LNCAP (cell line): ENCODE data around the gene UBXN2A.

Experiments
- TF ChIP-seq, protein P1 (sequence below): fragments of 450-650 bp; IDR thresholded peaks from 2 replicates; pipeline ENCODE4 v1.5.1; 2017; ENCODE audit warnings: mild to moderate bottlenecking

The UBXN2A gene, protein sequence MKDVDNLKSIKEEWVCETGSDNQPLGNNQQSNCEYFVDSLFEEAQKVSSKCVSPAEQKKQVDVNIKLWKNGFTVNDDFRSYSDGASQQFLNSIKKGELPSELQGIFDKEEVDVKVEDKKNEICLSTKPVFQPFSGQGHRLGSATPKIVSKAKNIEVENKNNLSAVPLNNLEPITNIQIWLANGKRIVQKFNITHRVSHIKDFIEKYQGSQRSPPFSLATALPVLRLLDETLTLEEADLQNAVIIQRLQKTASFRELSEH

DNA sequence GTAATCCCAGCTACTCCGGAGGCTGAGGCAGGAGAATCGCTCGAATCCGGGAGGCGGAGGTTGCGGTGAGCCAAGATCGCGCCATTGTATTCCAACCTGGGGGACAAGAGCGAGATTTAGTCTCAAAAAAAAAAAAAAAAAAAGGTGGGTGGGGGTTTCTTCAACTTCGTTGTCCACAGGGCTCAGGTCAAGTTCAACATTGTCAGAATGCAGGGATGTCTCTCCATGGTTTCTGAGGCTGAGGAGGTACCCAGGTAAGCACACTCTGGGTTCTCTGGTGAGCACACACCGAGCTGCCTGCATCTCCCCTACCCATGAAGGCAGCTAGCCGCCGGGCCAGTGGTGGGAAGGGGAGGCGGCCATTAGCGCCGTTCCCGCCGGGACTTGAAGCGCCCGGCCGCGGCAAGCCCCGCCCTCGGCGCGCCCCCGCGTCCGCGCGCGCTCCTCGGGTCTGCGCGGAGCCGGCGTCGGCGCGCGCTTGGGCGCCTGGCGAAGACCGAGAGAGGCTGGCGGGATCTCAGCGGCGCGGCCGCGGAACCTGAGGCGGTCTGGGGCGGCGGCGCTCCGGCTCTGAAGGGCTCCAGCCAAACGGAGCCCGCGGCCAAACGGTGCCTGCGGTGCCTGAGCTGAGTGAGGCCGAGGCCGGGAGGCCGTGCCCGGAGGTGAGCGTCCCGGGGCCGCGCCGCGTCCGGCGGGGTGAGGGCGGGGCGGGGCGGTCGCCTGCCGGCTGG lies at the start of gene UBXN2A:
Gene UBXN2A (plus strand): TSS at position 477 of the 731 bp plus-strand sequence. CDS start 17,852 bp downstream, outside the sequence.
- TF ChIP-seq, protein P1, sequence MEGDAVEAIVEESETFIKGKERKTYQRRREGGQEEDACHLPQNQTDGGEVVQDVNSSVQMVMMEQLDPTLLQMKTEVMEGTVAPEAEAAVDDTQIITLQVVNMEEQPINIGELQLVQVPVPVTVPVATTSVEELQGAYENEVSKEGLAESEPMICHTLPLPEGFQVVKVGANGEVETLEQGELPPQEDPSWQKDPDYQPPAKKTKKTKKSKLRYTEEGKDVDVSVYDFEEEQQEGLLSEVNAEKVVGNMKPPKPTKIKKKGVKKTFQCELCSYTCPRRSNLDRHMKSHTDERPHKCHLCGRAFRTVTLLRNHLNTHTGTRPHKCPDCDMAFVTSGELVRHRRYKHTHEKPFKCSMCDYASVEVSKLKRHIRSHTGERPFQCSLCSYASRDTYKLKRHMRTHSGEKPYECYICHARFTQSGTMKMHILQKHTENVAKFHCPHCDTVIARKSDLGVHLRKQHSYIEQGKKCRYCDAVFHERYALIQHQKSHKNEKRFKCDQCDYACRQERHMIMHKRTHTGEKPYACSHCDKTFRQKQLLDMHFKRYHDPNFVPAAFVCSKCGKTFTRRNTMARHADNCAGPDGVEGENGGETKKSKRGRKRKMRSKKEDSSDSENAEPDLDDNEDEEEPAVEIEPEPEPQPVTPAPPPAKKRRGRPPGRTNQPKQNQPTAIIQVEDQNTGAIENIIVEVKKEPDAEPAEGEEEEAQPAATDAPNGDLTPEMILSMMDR = no peak

DNA sequence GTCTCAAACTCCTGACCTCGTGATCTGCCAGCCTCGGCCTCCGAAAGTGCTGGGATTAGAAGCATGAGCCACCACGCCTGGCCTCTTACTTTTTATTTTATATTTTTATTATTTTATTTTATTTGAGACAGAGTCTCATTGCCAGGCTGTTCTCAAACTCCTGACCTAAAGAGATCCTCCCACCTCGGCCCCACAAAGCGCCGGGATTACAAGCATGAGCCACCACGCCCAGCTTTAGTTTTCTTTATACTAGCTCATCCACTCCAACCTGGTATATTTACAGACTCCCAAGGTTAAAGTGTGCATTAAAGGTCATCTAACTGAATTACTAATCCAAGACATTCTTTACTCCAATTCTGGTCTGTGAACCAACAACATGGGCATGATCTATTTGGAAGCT lies 40.1 kb upstream of the UBXN2A start:
- TF ChIP-seq, protein P1 = no peak

DNA sequence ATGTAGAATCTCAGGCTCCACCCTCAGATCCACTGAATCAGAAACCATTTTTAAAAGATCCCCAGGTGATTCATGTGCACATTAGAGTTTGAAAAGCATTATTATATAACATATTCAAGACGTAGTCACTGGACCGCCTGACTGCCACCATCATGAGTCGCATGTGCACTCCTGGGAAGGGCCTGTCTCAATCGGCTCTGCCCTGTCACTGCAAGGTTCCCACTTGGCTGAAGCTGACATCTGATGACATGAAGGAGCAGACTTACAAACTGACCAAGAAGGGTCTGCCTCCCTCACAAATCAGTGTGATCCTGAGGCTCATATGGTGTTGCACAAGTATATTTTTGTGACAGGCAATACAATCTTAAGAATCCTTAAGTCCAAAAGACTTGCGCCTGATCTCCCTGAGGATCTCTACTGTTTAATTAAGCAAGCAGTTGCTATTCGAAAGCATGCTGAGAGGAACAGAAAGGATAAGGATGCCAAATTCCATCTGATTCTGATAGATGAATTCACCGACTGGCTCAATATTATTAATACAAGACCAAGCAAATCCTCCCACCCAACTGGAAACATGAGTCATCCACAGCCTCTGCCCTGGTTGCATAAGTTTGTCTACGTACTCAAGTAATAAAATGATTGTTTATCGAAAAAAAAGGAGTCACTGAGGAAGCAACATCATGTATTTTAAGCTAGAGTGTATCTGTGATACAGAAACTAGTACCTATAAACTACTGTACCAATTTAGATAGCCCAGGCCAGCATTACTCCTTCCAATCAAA lies 39.5 kb upstream of the UBXN2A start:
- TF ChIP-seq, protein P1 = no peak

DNA sequence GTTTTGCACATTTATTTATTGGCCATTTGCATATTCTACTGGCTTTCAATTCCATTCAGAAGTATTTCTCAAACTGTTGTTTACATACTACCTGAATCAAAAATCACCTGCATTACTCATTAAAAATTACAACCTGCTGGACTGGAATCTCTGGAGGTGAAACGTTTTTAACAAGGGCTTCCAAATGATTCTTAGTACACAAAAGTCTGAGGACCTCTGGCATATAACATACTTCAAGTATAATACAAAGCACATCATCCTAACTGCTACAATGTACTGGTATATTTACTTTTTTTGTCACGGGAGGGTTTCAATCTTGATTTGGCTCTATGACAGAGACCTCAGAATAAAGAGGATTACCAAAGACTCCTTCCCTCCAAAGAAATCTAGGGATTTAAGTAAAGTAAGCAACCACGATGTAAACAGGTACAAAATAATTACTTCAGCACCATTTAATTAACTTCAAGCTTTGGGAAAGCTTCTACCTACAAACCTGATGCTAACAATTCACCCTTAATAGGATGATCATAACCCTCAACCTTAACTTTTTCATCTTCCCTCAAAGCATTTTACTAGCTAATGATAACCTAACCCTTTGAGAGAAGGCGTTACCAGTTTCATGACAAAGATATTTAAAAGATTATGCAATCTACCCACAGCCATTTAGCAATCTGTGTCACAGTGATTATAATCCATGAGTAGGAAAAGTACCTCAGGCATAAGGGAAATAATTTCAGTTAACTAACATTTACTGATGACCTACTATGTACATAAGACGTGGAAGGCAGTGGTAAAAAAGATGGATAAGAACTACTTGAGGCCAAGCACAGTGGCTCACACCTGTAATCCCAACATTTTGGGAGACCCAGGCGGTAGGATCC lies 38.1 kb upstream of the UBXN2A start:
- TF ChIP-seq, protein P1 = no peak

DNA sequence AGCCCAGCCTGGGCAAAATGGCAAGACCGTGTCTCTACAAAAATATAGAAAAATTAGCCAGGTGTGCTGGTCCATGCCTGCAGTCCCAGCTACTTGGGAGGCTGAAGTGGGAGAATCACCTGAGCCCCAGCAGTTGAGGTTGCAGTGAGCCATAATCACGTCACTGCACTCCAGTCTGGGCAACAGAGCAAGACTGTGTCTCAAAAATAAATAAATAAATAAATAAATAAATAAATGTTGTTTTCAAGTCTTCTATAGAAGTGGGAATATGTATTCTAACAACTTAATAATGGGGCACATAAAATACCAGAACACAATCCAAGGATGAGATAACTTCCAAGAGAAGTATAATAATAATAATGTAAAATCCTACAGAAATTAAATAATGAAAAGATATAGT lies 37.2 kb upstream of the UBXN2A start:
- TF ChIP-seq, protein P1 = no peak

DNA sequence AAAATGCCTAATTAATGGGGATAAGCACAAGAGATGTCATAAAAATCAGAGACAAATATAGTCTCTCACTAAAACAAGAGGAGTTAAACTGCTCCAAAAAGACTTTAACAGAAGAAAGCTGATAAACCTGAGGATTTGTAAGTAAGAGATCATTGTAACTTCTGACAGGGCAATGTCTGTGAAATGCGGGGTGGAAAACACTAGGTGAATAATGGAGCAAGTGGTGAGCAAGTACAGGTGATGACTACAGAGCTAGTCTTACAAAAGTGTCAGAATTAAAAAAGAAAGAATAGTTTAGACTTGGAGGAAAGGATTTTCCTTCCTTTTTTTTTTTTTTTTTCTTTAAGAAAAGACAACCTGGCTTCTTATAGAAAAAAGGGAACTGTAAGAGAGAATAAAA lies 36.0 kb upstream of the UBXN2A start:
- TF ChIP-seq, protein P1 = no peak

DNA sequence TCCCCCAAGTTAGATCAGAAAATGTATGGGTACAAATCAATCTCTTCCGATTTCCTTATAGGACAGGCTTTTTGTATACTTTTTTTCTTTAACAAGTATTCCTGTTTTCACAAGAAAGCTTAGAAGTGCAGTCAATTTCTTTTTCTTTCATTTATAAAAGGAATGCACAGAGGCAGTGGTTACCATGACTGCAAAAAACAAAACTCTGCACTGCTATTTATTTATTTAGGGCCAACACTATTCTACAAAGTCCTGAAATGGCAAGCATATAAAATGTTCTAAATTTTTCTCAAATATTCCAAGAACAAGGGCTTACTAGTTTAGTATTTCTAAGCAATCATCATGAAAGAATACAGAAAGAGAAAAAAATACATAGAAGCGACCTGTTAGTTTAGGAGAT lies 35.6 kb upstream of the UBXN2A start:
- TF ChIP-seq, protein P1 = no peak
